GM19351 (cell line): ENCODE data around the gene ADRA2C.

ENCODE experiments used
- ATAC-seq: cut with Tn5 transposase; IDR thresholded peaks from one replicate; pipeline ENCODE4 v1.9.1; 2021; ENCODE audit warnings: mild to moderate bottlenecking, moderate library complexity; ENCODE audit not compliant: unreplicated experiment

ADRA2C gene

DNA sequence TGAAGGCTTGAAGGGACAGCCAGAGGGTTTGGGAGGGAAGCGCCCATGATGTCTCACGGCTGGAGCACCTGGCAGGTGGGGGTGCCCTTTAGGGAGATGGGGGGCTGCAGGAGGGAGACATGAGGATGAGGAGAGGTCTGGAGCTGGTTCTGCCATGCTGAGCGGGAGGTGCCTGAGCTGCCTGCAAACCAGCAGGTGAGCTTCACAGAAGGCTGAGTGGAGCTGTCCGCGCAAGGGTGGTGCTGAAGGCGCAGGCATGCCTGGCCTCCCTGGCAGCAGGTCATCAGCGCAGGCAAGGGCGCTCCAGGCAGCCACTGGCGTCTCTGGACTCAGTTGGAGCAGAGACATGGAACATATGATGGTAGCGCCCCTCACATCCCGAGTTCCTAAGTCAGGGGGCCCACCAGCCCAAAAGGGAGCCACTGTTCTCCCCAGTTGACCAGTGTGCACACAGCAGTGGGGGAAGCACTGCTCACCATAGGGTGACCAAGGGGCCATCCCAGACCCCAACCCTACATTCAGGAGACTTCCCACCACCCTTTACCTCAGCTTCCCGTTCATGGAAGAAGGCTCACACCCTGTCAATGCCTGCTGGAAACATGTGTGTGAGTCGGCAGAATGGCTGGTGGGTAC, 25.8 kb downstream of the ADRA2C start:
- no peak for ATAC-seq

- no peak for ATAC-seq
These were observed 26.6 kb downstream of the ADRA2C start for GRCh38 chr4:3792813-3793212.

- no peak for ATAC-seq
These were observed 27.4 kb downstream of the ADRA2C start for GRCh38 chr4:3793545-3793944.

DNA sequence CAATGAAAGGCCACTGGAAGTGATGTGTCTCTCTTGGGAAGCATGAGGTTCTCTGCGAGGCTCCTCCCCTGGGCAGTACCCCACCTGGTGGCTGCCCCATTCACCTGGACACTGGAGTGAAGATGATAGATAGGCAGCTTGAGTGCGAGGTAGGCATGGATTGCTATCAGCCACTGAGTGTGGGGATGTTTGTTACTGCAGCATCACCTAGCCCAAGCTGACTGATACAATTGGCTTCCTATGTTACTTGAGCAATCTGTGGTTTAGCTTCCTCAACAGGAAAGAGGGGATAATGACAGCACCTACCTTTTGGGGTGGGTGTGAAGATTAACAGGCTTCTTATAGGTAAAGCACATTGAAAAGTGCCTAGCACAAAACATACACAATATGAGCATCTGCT, 30.8 kb downstream of the ADRA2C start:
- ATAC-seq = no peak

DNA sequence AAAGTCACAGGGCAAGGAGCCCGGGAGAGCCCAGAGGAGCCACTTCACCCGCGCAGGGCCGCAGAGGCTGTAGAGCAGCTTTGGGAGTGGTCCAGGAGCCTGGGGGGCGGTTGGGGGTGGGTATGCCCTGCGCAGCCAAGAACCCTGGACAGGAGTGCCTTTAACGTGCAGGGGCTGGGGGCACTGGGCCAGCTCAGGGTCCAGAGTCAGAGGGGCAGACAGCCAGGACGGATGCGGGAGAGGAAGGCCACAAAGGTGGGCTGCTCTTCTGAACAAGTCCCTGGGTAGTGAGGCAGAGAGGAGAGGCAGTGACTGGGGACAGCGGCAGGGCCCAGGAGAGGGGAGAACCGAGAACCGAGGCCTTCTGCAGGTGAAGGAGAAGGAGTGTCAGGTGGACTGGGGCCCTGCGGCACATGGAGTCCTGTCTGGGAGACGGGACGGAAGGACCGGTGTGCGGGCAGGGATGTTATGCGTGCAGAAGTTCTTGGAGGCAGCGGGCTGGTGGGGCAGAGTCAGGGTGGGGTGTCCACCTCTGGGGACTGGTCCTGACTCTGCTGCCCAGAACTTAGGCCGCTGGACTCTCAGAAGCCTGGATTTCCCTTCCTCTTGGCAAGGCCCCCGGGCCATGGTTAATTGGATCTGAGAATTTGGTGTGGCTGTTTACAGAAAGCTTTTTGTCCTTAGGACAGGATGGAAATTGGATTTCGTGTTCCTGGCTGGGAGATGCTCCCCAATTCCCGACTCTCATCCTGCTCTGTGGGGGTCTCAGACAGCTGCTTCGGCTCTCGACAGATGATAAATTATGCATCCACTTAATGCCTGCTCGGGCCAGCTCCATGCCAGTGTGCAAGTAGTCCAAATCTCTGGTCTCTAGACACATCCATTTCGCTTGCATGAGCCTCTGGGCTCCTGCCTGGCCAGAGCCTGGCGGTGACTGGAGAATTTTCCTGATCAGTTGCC, 31.9 kb downstream of the ADRA2C start:
- ATAC-seq = no peak

- no peak for ATAC-seq
These were observed 33.3 kb downstream of the ADRA2C start for GRCh38 chr4:3799496-3799895.

DNA sequence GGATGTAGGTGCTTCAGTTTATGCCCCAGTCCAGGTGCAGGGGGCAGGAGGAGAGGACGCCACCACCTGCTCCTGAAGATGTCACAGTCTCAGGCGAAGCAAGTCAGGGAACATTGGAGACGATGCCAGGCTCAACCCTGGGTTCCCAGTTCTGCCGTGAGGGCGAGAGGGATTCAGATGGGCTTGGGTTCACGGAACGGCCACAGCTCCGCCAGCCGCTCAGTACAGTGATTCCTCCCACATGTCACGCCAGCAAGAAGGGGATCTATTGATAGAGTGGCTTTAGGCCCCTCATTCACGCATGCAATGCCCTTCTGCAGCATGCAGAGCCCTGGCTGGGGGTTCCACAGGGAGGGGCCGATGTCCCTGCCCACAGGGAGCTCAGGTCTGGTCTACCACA, 34.2 kb downstream of the ADRA2C start:
- ATAC-seq = no peak

DNA sequence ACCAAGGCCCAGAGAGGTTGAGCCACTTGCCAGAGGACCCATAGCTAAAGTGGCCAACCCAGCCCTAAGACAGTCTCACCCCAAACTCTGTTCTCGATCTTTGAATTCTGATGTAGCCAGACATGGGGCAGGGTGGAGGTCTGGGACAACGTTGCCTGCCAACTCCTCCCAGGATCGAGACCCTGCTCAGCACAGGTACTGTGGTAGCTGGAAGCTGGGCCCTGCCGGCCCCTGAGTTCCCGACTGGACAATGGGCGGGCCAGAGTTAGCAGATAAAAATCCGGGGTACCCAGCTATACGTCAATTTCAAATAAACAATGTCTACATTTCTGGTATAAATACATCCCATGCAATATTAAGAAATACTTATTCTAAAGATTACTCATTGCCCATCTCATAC, 35.3 kb downstream of the ADRA2C start:
- ATAC-seq = no peak

DNA sequence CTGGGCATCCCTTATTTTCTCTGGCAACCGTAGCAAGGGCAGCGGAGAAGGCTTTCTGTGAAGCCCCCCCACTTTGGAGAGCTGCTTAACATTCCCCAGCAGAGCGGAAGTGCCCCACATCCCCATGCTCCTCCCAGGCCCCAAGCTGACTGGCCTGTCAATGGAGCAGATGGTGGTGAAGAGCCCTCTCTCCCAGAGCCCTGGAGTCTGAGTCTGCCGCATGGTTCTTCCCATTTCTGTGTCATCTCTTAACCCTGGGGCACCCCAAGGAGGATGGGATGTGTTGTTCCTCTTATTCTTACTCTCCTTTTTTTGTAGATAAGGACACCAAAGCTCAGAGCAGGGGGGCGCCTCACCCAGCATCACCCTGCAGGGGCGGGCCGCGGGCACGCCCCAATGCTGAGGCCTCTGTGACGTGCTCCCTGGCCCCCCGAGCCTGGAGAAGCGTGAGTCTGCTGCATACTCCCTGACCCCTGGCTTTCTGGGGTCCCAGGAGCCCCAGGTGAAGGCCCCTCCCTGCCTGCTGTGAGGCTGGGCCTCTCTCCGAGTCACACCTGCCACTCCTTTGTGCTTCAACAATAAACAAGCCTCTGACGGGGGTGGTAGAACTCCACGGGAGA, 35.9 kb downstream of the ADRA2C start:
- ATAC-seq = no peak

DNA sequence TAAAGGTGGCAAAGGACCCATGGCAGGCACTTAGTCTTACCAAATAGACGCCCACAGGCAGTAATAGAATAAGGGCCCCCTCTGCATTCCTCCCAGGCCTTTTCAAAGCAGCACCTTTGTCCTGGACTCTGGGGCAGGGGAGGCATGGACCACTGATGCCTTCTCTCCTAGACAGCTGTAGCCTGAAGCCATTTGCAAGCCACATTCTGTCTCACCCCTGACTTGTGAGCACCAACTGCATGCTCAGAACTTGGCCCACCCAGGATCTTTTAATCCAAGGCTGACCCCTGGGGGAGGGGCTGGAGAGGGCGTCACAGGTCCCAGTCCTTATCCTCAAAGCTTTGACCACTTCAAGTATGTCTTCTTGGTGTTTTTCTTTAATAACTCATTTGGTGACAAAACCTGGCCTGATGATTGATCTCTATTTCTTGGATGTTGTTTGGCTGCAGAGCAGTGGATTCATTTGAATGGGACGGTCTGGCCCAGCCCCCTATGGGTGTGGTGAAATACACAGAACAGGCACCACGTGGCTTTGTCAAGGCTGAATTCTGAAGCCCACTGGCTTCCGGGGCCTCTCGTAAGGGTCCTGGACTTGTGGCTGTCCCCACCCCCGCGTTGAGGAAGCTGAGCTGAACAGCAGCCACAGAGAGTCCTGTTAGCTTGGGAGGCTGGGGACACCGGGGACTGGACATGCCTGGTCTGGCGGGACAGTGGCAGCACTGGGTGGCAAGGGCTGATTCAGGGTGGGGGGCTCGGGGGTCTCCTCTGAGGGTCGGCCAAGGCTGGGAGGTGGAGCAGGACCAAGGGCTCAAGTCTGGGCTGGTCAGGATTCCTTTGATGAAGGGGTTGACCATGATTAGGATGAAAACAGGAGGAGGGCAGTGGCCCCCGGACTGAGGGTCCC, 36.6 kb downstream of the ADRA2C start:
- ATAC-seq = no peak

GRCh38 chr4:3803475-3803847, 37.3 kb downstream of the ADRA2C start:
- no peak for ATAC-seq

DNA sequence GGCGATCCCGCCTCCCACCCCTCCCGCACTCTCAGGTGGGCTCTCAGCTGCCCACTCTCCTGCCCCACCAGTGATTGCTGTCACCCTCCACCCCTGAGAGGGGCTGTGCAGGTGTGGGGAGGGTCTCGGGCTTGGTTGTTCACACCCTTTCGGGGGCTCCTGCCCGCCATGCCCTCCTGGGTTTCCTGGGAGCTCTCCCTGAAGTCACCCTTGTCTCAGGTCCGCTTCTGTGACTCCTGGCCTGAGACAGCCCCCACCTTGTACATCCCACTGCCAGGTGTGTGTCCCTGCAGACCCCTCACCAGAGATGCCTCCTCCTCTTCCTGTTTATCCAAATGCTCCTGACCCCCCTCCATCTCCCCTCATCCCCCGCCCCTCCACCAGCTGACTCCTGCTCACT, 37.8 kb downstream of the ADRA2C start:
- ATAC-seq = no peak

DNA sequence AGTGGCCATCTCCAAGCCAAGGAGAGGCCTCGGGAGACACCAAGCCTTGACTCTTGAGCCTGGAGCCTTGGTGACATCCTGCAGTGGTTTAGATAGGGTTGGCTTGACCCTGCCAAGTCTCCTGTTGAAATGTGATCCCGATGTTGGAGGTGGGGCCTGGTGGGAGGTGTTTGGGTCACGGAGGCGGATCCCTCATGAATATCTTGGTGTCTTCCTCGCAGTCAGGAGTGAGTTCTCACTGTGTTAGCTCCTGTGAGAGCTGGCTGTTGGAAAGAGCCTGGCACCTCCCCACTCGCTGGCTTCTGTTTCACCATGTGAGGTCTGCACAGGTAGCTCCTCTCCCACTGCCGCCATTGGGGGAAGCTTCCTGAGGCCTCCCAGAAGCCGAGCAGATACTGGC, 38.8 kb downstream of the ADRA2C start:
- ATAC-seq = no peak

DNA sequence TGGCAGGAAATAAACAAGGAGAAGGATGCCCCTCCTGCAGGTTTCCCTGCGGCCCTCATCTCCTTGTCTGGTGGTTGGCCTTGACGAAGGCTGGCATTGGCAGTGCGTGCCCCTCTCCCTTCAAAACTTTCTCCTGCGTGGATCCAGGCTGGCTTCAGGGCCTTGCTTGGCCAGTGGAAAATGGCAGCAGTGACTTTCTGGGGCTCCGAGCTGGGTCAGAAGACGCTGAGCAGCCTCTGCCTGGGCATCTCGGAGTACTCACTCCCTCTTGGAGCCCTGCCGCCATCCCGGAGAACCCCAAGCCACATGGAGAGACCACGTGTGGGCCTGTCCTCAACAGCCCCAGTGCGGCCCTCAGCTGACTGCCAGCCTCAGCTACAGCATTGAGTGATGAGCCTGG, 39.5 kb downstream of the ADRA2C start:
- no peak for ATAC-seq

DNA sequence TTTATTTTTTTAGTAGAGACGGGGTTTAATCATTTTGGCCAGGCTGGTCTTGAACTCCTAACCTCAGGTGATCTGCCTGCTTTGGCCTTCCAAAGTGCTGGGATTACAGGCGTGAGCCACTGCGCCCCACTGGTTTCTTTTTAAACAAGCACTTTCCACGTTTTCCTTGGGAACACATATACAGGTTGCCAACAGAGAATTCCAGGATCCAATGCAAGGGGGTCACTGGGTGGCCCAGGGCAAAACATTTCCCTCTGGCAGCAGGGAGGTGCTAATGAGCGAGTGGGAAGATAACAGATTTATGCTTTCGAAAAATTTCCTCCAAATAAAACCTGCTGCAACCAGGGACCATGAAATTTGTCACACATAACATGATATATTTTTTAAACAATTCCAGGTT, 41.1 kb downstream of the ADRA2C start:
- ATAC-seq = no peak

- no peak for ATAC-seq
These were observed 41.8 kb downstream of the ADRA2C start for GRCh38 chr4:3807822-3808496.

- no peak for ATAC-seq
These were observed 42.4 kb downstream of the ADRA2C start for GRCh38 chr4:3808597-3808996.

GRCh38 chr4:3809028-3809427, 42.8 kb downstream of the ADRA2C start:
- no peak for ATAC-seq

GRCh38 chr4:3809451-3810110, 43.4 kb downstream of the ADRA2C start:
- ATAC-seq = no peak
